ENCODE data around the gene PAX6. TPM values are rescaled to one million over a fixed set of nuclear protein-coding genes. Genes with fewer than 3 reads are reported as not detected.

The PAX6 gene
- polyA plus RNA-seq, 1 experiment, result not detected

DNA sequence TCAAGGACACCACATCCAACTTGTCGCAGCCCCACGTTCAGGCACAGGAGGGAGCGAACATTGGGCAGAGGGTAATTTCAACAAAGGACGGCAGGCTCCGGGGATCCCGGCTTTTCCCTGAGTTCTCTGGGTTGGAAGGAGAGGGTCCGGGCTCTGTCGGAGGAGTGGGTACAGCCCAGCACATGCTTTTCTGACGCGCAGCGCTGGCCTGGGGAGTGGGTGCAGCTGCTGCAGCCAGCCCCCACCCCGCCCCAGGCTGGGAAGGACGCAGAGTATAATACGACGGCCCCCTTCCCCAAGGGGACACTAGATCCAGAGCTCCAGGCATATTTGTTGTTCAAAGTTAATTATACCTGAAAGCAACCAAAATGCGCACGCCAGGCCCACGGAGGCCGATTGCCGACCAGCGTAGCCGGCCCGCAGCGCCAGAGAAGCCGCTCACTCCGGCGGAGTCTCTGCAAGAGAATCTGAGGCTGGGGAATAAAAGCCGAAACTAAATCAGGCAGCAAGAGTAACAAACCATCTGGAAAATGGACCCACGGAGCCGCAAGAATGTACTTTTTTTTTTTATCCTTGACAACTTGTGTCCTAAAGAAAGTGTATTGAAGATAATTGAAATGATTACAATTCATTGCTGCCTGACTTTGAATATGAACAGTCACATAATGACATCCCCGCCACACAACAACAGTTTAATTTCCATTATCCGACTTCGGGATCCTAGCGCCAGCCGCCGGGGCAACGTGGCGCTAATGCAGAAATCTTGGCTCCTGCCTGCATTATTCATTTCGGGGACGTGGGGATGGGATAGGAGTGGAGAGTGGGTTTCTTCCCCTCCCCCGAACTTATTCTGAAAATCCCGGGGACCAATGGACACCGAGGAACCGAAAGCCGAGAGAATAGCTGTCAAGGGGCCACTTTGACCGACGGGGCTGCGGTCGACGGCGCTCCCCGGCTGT is 14.0 kb upstream of the PAX6 start:
- TF ChIP-seq CTCF (IDR thresholded peaks at IDR 0.05; ENCODE audit: insufficient read depth, low read depth, low read length), result no peak
- DNase-seq (ENCODE audit: low read depth), result no peak
- ChIA-PET POLR2A (no interaction called here), CTCF (no interaction called here)
- Histone ChIP-seq H3K27me3 (ENCODE audit: control insufficient read depth, insufficient read depth, low read length) (peaks cover 63% of the 10 kb centered on the region), H3K36me3 (ENCODE audit: control insufficient read depth, insufficient read depth, low read length) (no peaks in the 10 kb centered on the region), H3K4me3 (ENCODE audit: low read depth, low read length) (no peak overlapping the region)

GRCh38 chr11:31824332-31824878 is 13.3 kb upstream of the PAX6 start:
- H3K4me3 ChIP-seq (ENCODE audit: low read depth, low read length), result no peak overlapping the region
- no peak for DNase-seq (ENCODE audit: low read depth)
- ChIA-PET POLR2A (no interaction called here), CTCF (no interaction called here)
- no peaks in the 10 kb centered on the region for H3K36me3 ChIP-seq (ENCODE audit: control insufficient read depth, insufficient read depth, low read length)
- no peak for TF ChIP-seq CTCF (IDR thresholded peaks at IDR 0.05; ENCODE audit: insufficient read depth, low read depth, low read length)
- H3K27me3 ChIP-seq (ENCODE audit: control insufficient read depth, insufficient read depth, low read length), result peaks cover 66% of the 10 kb centered on the region

GRCh38 chr11:31823644-31824331 is 12.7 kb upstream of the PAX6 start:
- no peak for TF ChIP-seq CTCF (IDR thresholded peaks at IDR 0.05; ENCODE audit: insufficient read depth, low read depth, low read length)
- Histone ChIP-seq H3K36me3 (ENCODE audit: control insufficient read depth, insufficient read depth, low read length) (no peaks in the 10 kb centered on the region), H3K4me3 (ENCODE audit: low read depth, low read length) (no peak overlapping the region), H3K27me3 (ENCODE audit: control insufficient read depth, insufficient read depth, low read length) (peaks cover 69% of the 10 kb centered on the region)
- DNase-seq (ENCODE audit: low read depth), result no peak
- POLR2A ChIA-PET, result interaction anchor here (0.7 kb wide), 1 partner anchor 18 kb away, joined by 4 read pairs; no protein-coding TSS in a partner anchor
- CTCF ChIA-PET, result no interaction called here

DNA sequence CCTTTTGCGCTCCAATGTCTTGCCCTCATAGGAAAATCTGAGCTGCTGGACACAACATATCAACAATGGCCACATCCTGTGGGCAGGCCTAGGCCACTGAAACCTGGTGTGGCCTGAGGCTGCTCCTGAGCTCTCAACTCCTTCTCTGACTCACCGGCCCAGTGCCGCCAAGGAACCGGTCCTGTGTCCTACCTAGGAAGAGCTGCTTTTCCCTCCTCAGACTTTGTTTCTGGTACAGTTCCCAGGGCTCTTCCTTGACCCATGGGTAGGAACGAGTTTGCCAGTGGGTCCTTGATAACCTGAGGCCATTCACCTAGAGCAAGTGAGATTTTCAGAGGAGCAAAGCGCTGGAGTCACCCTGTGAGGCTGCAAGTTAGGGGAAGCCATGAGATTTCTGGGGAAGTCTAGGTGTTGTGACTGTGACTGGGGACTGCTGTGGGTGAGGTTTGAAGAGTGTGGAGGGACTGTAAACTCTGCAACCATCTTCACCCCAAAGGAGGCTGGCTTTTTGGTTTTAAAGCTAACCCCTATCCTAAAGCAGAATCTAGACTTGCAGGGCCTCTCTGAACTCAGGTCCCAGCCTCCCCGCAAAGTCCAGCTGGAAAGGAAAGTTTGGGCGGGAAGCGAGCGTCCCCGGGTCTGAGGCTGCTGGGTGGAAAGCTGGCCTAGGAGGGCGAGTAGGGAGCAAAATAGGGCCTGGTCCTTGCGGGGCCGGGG is 12.0 kb upstream of the PAX6 start:
- CTCF ChIA-PET, result interaction anchor here (0.6 kb wide), 1 partner anchor 10 kb away, joined by 3 read pairs; no protein-coding TSS in a partner anchor
- POLR2A ChIA-PET, result interaction anchor here (0.7 kb wide), 1 partner anchor 17 kb away, joined by 4 read pairs; no protein-coding TSS in a partner anchor

More for the DNA sequence above, 12.0 kb upstream of the PAX6 start:
- Histone ChIP-seq H3K36me3 (ENCODE audit: control insufficient read depth, insufficient read depth, low read length) (no peaks in the 10 kb centered on the region), H3K4me3 (ENCODE audit: low read depth, low read length) (no peak overlapping the region), H3K27me3 (ENCODE audit: control insufficient read depth, insufficient read depth, low read length) (peaks cover 74% of the 10 kb centered on the region)
- DNase-seq (ENCODE audit: low read depth), result no peak
- TF ChIP-seq CTCF (IDR thresholded peaks at IDR 0.05; ENCODE audit: insufficient read depth, low read depth, low read length), result no peak

Data from BJ (cell line).